Measurements from ENCODE around the gene CAPN14.

- TF ChIP-seq, protein P1, sequence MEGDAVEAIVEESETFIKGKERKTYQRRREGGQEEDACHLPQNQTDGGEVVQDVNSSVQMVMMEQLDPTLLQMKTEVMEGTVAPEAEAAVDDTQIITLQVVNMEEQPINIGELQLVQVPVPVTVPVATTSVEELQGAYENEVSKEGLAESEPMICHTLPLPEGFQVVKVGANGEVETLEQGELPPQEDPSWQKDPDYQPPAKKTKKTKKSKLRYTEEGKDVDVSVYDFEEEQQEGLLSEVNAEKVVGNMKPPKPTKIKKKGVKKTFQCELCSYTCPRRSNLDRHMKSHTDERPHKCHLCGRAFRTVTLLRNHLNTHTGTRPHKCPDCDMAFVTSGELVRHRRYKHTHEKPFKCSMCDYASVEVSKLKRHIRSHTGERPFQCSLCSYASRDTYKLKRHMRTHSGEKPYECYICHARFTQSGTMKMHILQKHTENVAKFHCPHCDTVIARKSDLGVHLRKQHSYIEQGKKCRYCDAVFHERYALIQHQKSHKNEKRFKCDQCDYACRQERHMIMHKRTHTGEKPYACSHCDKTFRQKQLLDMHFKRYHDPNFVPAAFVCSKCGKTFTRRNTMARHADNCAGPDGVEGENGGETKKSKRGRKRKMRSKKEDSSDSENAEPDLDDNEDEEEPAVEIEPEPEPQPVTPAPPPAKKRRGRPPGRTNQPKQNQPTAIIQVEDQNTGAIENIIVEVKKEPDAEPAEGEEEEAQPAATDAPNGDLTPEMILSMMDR (IDR thresholded peaks at IDR 0.05) = no peak
- no peak for TF ChIP-seq NRF1 (IDR thresholded peaks at IDR 0.05; ENCODE audit: low read depth, low read length)
- TF ChIP-seq YY1 (IDR thresholded peaks at IDR 0.05; ENCODE audit: low read depth) = no peak
- no peak for TF ChIP-seq TEAD4 (IDR thresholded peaks at IDR 0.05; ENCODE audit: borderline replicate concordance, insufficient read depth)
Measured at GRCh38 chr2:31150120-31150670, 67.1 kb downstream of the CAPN14 start.
